ENCODE results near the gene KLF16. TPM values are rescaled to one million over a fixed set of nuclear protein-coding genes. Genes with fewer than 3 reads are reported as not detected.

Gene KLF16
- total and polyA plus RNA-seq, 2 experiments from 2014 or later, result 8.9 to 20.2 TPM

GRCh38 chr19:1843116-1843515, 20.3 kb downstream of the KLF16 start:
- peaks cover 13% of the 10 kb centered on the region for H3K27me3 Mint-ChIP-seq (ENCODE audit: insufficient read depth, low read depth, poor library complexity)
- H3K4me3 Mint-ChIP-seq, result no peak overlapping the region
- H3K79me2 ChIP-seq (replicated peaks; ENCODE audit: insufficient read depth), result peaks cover 95% of the 10 kb centered on the region

More at GRCh38 chr19:1843116-1843515, 20.3 kb downstream of the KLF16 start:
- Histone ChIP-seq H3F3A (replicated peaks; ENCODE audit: low read depth) (peaks cover 7% of the 10 kb centered on the region), H3K9me2 (ENCODE audit: insufficient read depth) (no peaks in the 10 kb centered on the region), H3K4me3 (no peak overlapping the region), H4K20me1 (replicated peaks; ENCODE audit: insufficient read depth) (peaks cover 29% of the 10 kb centered on the region), H3K27ac (ENCODE audit: low read depth) (no peak overlapping the region), H3K27me3 (ENCODE audit: insufficient read depth) (no peaks in the 10 kb centered on the region), H3K4me2 (no peak overlapping the region), H3K36me3 (ENCODE audit: insufficient read depth) (no peaks in the 10 kb centered on the region), H2AFZ (no peak overlapping the region), H3K4me1 (ENCODE audit: insufficient read depth) (peaks cover 3% of the 10 kb centered on the region; the same call in 1 of the 2 replicates)
- ATAC-seq (no peak), DNase-seq (ENCODE audit: low spot score) (no peak)
- no peaks in the 10 kb centered on the region; the same call in 2 of the 3 replicates for H3K36me3 Mint-ChIP-seq (ENCODE audit: low read depth)
- no peak overlapping the region for H3K27ac Mint-ChIP-seq
- peaks cover 25% of the 10 kb centered on the region for H3K4me1 Mint-ChIP-seq
- no peaks in the 10 kb centered on the region for H3K9me3 Mint-ChIP-seq
- TF ChIP-seq REST (IDR thresholded peaks at IDR 0.05; ENCODE audit: unreplicated experiment) (no peak), EZH2 (IDR thresholded peaks at IDR 0.05; ENCODE audit: low read depth, unreplicated experiment) (no peak), CTCF (conservative IDR thresholded peaks at IDR 0.05; ENCODE audit: low read depth in 2 of 2) (no peak), CREB1 (CRISPR knock-in tag; IDR thresholded peaks at IDR 0.05; ENCODE audit: low read depth) (no peak), STAT1 (IDR thresholded peaks at IDR 0.05; ENCODE audit: unreplicated experiment) (no peak), ZNF462 (CRISPR knock-in tag; IDR thresholded peaks at IDR 0.05) (no peak), ZNF331 (CRISPR knock-in tag; IDR thresholded peaks at IDR 0.05; ENCODE audit: low read depth) (no peak), ZNF114 (CRISPR knock-in tag; IDR thresholded peaks at IDR 0.05) (no peak), NANOG (IDR thresholded peaks at IDR 0.05; ENCODE audit: borderline replicate concordance) (no peak), ETS1 (IDR thresholded peaks at IDR 0.05) (no peak), EZH2phosphoT487 (IDR thresholded peaks at IDR 0.05; ENCODE audit: unreplicated experiment) (no peak), POLR2AphosphoS5 (IDR thresholded peaks at IDR 0.05; ENCODE audit: low read depth) (no peak), JUNB (IDR thresholded peaks at IDR 0.05; ENCODE audit: unreplicated experiment) (no peak)

All from GM23338 (cell line).